B cell (primary cell): ENCODE results near the gene PPP1R3D. TPM values are rescaled to one million over a fixed set of nuclear protein-coding genes. Genes with fewer than 3 reads are reported as not detected.

Source experiments
- ATAC-seq: fragments of 200-7000 bp; cut with Tn5 transposase; one replicate; pipeline ENCODE4 v1.10.0; 2021; ENCODE audit warnings: low read depth, mild to moderate bottlenecking, moderate number of reproducible peaks, moderate library complexity
- CTCF ChIA-PET: fragments of 350-600 bp; sonication (Branson Sonifier 250); formaldehyde crosslinking; loops from one replicate; lab custom pipeline; 2021; ENCODE audit warnings: antibody characterized with exemption, inconsistent platforms; lab: Charles Lee
- POLR2A ChIA-PET: fragments of 350-600 bp; sonication (Branson Sonifier 250); formaldehyde crosslinking; loops from one replicate; lab custom pipeline; 2021; ENCODE audit warnings: antibody characterized with exemption; lab: Charles Lee
- DNase-seq: peaks from one replicate; pipeline ENCODE4 v3.0.0; 2013
- H2AFZ ChIP-seq: 2 replicates; pipeline ENCODE4 v1.6.1; 2012; ENCODE audit warnings: mild to moderate bottlenecking, low read depth, low read length; ENCODE audit not compliant: insufficient read depth, poor library complexity, severe bottlenecking
- H3K27ac ChIP-seq, 2 donors: 1 replicate in 1 of 2; 2 replicates in 1 of 2; pipeline ENCODE4 v1.5.1; 2012 to 2013; ENCODE audit warnings: low read length in 2 of 2, mild to moderate bottlenecking in 2 of 2, moderate library complexity in 1 of 2
- H3K27me3 ChIP-seq, 4 experiments: fragments of 200-600 bp in 1 of 4; sonication (generic) in 1 of 4; replicated peaks in 1 of 4; 1 replicate in 2 of 4; 2 replicates in 2 of 4; pipeline versions ENCODE4 v1.6.1 to v1.7.0; 2013 to 2016; ENCODE audit warnings: low read length in 3 of 4, mild to moderate bottlenecking in 2 of 4, mixed read lengths in 1 of 4, moderate library complexity in 1 of 4; ENCODE audit not compliant: insufficient read depth in 4 of 4, control insufficient read depth in 3 of 4; ENCODE audit errors: control extremely low read depth in 1 of 4
- H3K36me3 ChIP-seq, 2 experiments: replicated peaks in 1 of 2; 1 replicate in 1 of 2; 2 replicates in 1 of 2; pipeline versions ENCODE4 v1.6.1 to v1.7.1; 2013; ENCODE audit warnings: low read length in 1 of 2; ENCODE audit not compliant: insufficient read depth in 2 of 2, control insufficient read depth in 1 of 2; ENCODE audit errors: control extremely low read depth in 1 of 2, extremely low read depth in 1 of 2
- H3K4me1 ChIP-seq, 2 donors: fragments of 200-600 bp in 1 of 2; sonication (generic) in 1 of 2; 1 replicate in 1 of 2; 2 replicates in 1 of 2; pipeline versions ENCODE4 v1.5.1 to v1.6.1; 2013 to 2017; ENCODE audit warnings: low read length in 2 of 2; ENCODE audit not compliant: control insufficient read depth in 2 of 2, insufficient read depth in 2 of 2
- H3K4me2 ChIP-seq: replicated peaks from 2 replicates; pipeline ENCODE3; 2012; ENCODE audit warnings: mild to moderate bottlenecking, low read depth, low read length; ENCODE audit not compliant: poor library complexity, severe bottlenecking
- H3K4me3 ChIP-seq, 5 experiments: fragments of 200-600 bp in 1 of 5; sonication (generic) in 1 of 5; 1 replicate in 3 of 5; 2 replicates in 2 of 5; pipeline versions ENCODE4 v1.5.1 to v1.7.0; 2011 to 2016; ENCODE audit warnings: low read length in 4 of 5, mild to moderate bottlenecking in 4 of 5, low read depth in 2 of 5, control low read depth in 1 of 5, moderate library complexity in 1 of 5; ENCODE audit not compliant: insufficient read depth in 1 of 5; ENCODE audit errors: control extremely low read depth in 1 of 5, extremely low read depth in 1 of 5
- H3K79me2 ChIP-seq: fragments of 200-600 bp; sonication (generic); one replicate; pipeline ENCODE4 v1.6.0; 2016; ENCODE audit warnings: low read length; ENCODE audit not compliant: control insufficient read depth, insufficient read depth
- H3K9ac ChIP-seq: fragments of 200-600 bp; sonication (generic); 2 replicates; pipeline ENCODE4 v1.6.1; 2017; ENCODE audit warnings: mild to moderate bottlenecking, low read length, moderate library complexity
- H3K9me3 ChIP-seq, 3 donors: one replicate each; pipeline versions ENCODE4 v1.6.1 to v1.7.1; 2013; ENCODE audit warnings: low read length in 2 of 3; ENCODE audit not compliant: control insufficient read depth in 2 of 3, insufficient read depth in 1 of 3; ENCODE audit errors: control extremely low read depth in 1 of 3
- H4K20me1 ChIP-seq: 2 replicates; pipeline ENCODE4 v1.6.0; 2012; ENCODE audit warnings: mild to moderate bottlenecking, low read length; ENCODE audit not compliant: insufficient read depth, control insufficient read depth, poor library complexity, severe bottlenecking
- H3K27ac Mint-ChIP-seq: one replicate; pipeline ENCODE4 v1.8.0; 2021; ENCODE audit warnings: mixed read lengths
- H3K27me3 Mint-ChIP-seq: one replicate; pipeline ENCODE4 v1.8.0; 2021; ENCODE audit warnings: mixed read lengths
- H3K4me1 Mint-ChIP-seq: one replicate; pipeline ENCODE4 v1.8.0; 2021; ENCODE audit warnings: mixed read lengths
- H3K4me3 Mint-ChIP-seq: one replicate; pipeline ENCODE4 v1.8.0; 2021; ENCODE audit warnings: mixed read lengths
- H3K9me3 Mint-ChIP-seq: one replicate; pipeline ENCODE4 v1.8.0; 2022; ENCODE audit warnings: mixed read lengths; ENCODE audit not compliant: insufficient read depth
- CTCF ChIP-seq: fragments of 200-600 bp; IDR thresholded peaks from one replicate; pipeline ENCODE4 v1.8.0; 2022; ENCODE audit warnings: antibody characterized with exemption, mild to moderate bottlenecking
- EZH2 ChIP-seq: IDR thresholded peaks from 2 replicates; pipeline ENCODE4 v1.6.1; 2012; ENCODE audit warnings: borderline replicate concordance, low read depth, mild to moderate bottlenecking, moderate library complexity, low read length; ENCODE audit not compliant: insufficient read depth, poor library complexity, severe bottlenecking
- WGBS: methylation state at CpG from one replicate; pipeline ENCODE4 v1.1.5; 2013; ENCODE audit warnings: missing lambda C conversion rate; ENCODE audit not compliant: insufficient coverage; 5-methylcytosine and 5-hydroxymethylcytosine counted together
- intact Hi-C: fragments of 100-400 bp; cut with micrococcal nuclease; formaldehyde crosslinking; loops from one replicate; pipeline ENCODE4 v1.10.0; 2022
- polyA plus RNA-seq: library from polyadenylated mRNA; depleted of rRNA; stranded (reverse); fragments of >200 nt; gene quantifications from 2 replicates; pipeline ENCODE4 v1.2.3, GENCODE V29; 2012
- total RNA-seq, 2 donors: library from RNA; stranded (reverse); fragments of 120-200 nt in 1 of 2; gene quantifications; 1 replicate in 1 of 2; 2 replicates in 1 of 2; pipeline versions ENCODE4 v1.2.3 to v1.2.4, GENCODE V29; 2013 to 2022

The PPP1R3D gene
- total and polyA plus RNA-seq, 2 donors (not counting 1 experiment from before 2014, with no cell fraction given), result 1.2 to 13.6 TPM

GRCh38 chr20:59988141-59988540 lies 48.0 kb upstream of the PPP1R3D start:
- Histone ChIP-seq H2AFZ (no peak overlapping the region), H3K9ac (no peak overlapping the region), H3K36me3 (no peaks in the 10 kb centered on the region), H3K9me3 (no peaks in the 10 kb centered on the region), H3K4me1 (peaks cover 4 to 9% of the 10 kb centered on the region in 2 donors), H3K4me2 (no peak overlapping the region), H3K4me3 (no peak overlapping the region), H3K27ac (no peak overlapping the region), H3K79me2 (no peaks in the 10 kb centered on the region), H3K27me3 (no peaks in the 10 kb centered on the region), H4K20me1 (no peaks in the 10 kb centered on the region)
- ChIA-PET POLR2A (no interaction called here), CTCF (interaction anchor here (0.5 kb wide), 1 partner anchor 240 kb away, joined by 3 read pairs; no protein-coding TSS in a partner anchor)
- TF ChIP-seq EZH2 (no peak), CTCF (no peak)
- H3K9me3 Mint-ChIP-seq, result no peaks in the 10 kb centered on the region
- intact Hi-C loops, result no loop called here
- H3K4me1 Mint-ChIP-seq, result peaks cover 9% of the 10 kb centered on the region
- DNase-seq (no peak), ATAC-seq (no peak)
- no peaks in the 10 kb centered on the region for H3K27me3 Mint-ChIP-seq
- WGBS, result 91% methylated on average over 5 of the region's 5 CpGs
- no peak overlapping the region for H3K27ac Mint-ChIP-seq
- H3K4me3 Mint-ChIP-seq, result no peak overlapping the region

DNA sequence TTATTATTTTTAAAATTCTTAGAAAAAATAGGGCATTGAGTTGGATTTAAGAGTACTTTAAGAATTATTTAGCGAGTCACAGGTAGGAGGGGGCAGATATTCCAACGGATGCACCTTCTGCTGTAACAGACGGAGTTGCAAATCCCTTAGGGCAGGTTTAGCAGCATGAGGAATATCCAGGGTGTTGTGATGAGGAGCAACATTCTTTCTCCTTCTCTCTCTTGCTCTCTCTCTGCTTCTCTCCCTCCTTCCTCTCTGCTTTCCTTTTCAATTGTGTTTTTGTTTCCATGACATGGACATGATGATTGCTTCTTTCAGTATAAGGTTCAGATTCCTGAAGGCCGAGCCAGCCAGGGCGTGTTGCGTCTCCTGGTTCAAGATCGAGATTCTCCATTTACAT lies 47.0 kb upstream of the PPP1R3D start:
- TF ChIP-seq CTCF (no peak), EZH2 (no peak)
- intact Hi-C loops, result no loop called here
- no peaks in the 10 kb centered on the region for H3K79me2 ChIP-seq
- H3K4me2 ChIP-seq, result no peak overlapping the region
- no peak overlapping the region for H3K27ac ChIP-seq
- ATAC-seq (no peak), DNase-seq (no peak)
- H3K27me3 ChIP-seq, result no peaks in the 10 kb centered on the region
- no peak overlapping the region for H3K4me3 ChIP-seq
- POLR2A ChIA-PET, result no interaction called here
- peaks cover 4 to 9% of the 10 kb centered on the region in 2 donors for H3K4me1 ChIP-seq
- H2AFZ ChIP-seq, result no peak overlapping the region
- no peak overlapping the region for H3K9ac ChIP-seq
- Mint-ChIP-seq H3K4me1 (peaks cover 9% of the 10 kb centered on the region), H3K9me3 (no peaks in the 10 kb centered on the region), H3K4me3 (no peak overlapping the region), H3K27me3 (no peaks in the 10 kb centered on the region), H3K27ac (no peak overlapping the region)
- CTCF ChIA-PET, result no interaction called here
- H3K9me3 ChIP-seq, result no peaks in the 10 kb centered on the region
- no peaks in the 10 kb centered on the region for H4K20me1 ChIP-seq
- no peaks in the 10 kb centered on the region for H3K36me3 ChIP-seq
- 100% methylated on average over 4 of the region's 7 CpGs for whole genome bisulfite sequencing
